A549 treated with CORT108297 at 1 μM for 4 hours (cell line): Measurements from ENCODE around the gene NAV2. TPM values are rescaled to one million over a fixed set of nuclear protein-coding genes. Genes with fewer than 3 reads are reported as not detected.

Experiments used
- total RNA-seq: library from RNA; stranded (reverse); fragments of 200-300 nt; extraction: Qiagen RNA extraction; gene quantifications from 5 replicates; pipeline ENCODE4 v1.2.3, GENCODE V29; 2022

Gene NAV2
- 15.6 to 25.7 TPM (median 20.8 TPM) in 5 replicates for total RNA-seq

GRCh38 chr11:19712281-19713195, at the start of gene NAV2:
TSS of gene NAV2 (plus strand) at chr11:19712837. CDS start at chr11:19713696, 859 bp downstream.

GRCh38 chr11:20160425-20161229, 448.0 kb downstream of the NAV2 start, which contains the start of gene DBX1:
TSS of gene DBX1 (minus strand) at chr11:20160475. CDS start at chr11:20160324, 151 bp downstream.

